HepG2 (cell line): Measurements from ENCODE around the gene ITGB1. TPM values are rescaled to one million over a fixed set of nuclear protein-coding genes. Genes with fewer than 3 reads are reported as not detected.

ENCODE experiments used
- ATF5 ChIP-seq: sonication (generic); formaldehyde crosslinking; IDR thresholded peaks from 2 replicates; pipeline ENCODE4 v1.4.0; 2020; ENCODE audit warnings: mild to moderate bottlenecking, low read depth, missing genetic modification reagents
- ATF7 ChIP-seq, 2 experiments: fragments of 450-650 bp in 1 of 2; sonication (generic) in 1 of 2; formaldehyde crosslinking in 1 of 2; IDR thresholded peaks; 2 replicates each; pipeline versions ENCODE4 v1.4.0 to v1.6.1; 2016 to 2020; ENCODE audit warnings: antibody characterized with exemption in 1 of 2, mild to moderate bottlenecking in 1 of 2, missing genetic modification reagents in 1 of 2
- ELF1 ChIP-seq: sonication (generic); formaldehyde crosslinking; IDR thresholded peaks from 2 replicates; pipeline ENCODE4 v1.4.0; 2020; ENCODE audit warnings: missing genetic modification reagents
- FOXO1 ChIP-seq: sonication (generic); formaldehyde crosslinking; IDR thresholded peaks from 2 replicates; pipeline ENCODE4 v1.4.0; 2020; ENCODE audit warnings: missing genetic modification reagents
- HNRNPL ChIP-seq: fragments of 200-400 bp; formaldehyde crosslinking; IDR thresholded peaks from 2 replicates; pipeline ENCODE4 v1.6.1; 2017; ENCODE audit warnings: mild to moderate bottlenecking, low read depth, low read length
- HOXA3 ChIP-seq: sonication (generic); formaldehyde crosslinking; IDR thresholded peaks from 2 replicates; pipeline ENCODE4 v1.5.0; 2020; ENCODE audit warnings: missing genetic modification reagents
- KMT2A ChIP-seq: sonication (generic); formaldehyde crosslinking; IDR thresholded peaks from 2 replicates; pipeline ENCODE4 v1.4.0; 2020; ENCODE audit warnings: missing genetic modification reagents
- MLX ChIP-seq: IDR thresholded peaks from 2 replicates; pipeline ENCODE4 v1.6.1; 2016
- NFKBIZ ChIP-seq: IDR thresholded peaks from 2 replicates; pipeline ENCODE4 v1.6.1; 2018; ENCODE audit warnings: missing genetic modification reagents, missing compliant biosample characterization
- POLR2AphosphoS5 ChIP-seq: IDR thresholded peaks from 2 replicates; pipeline ENCODE4 v1.6.1; 2012; ENCODE audit warnings: low read depth, low read length
- RARA ChIP-seq: IDR thresholded peaks from 2 replicates; pipeline ENCODE4 v1.6.1; 2016; ENCODE audit warnings: missing genetic modification reagents, missing compliant biosample characterization
- REST ChIP-seq, 2 experiments: IDR thresholded peaks; 2 replicates each; pipeline ENCODE4 v1.6.1; 2011 to 2012; ENCODE audit warnings: low read length in 2 of 2, borderline replicate concordance in 1 of 2, low read depth in 1 of 2, mild to moderate bottlenecking in 1 of 2, moderate library complexity in 1 of 2
- SKI ChIP-seq: fragments of 450-650 bp; IDR thresholded peaks from one replicate; pipeline ENCODE4 v1.6.1; 2018; ENCODE audit warnings: mild to moderate bottlenecking; ENCODE audit not compliant: partially characterized antibody
- SP4 ChIP-seq: sonication (generic); formaldehyde crosslinking; IDR thresholded peaks from 2 replicates; pipeline ENCODE4 v1.8.1; 2023; ENCODE audit warnings: mild to moderate bottlenecking, missing genetic modification reagents
- THAP7 ChIP-seq: sonication (generic); formaldehyde crosslinking; IDR thresholded peaks from 2 replicates; pipeline ENCODE4 v1.8.1; 2023; ENCODE audit warnings: mild to moderate bottlenecking, missing genetic modification reagents
- ZFY ChIP-seq: sonication (generic); formaldehyde crosslinking; IDR thresholded peaks from 2 replicates; pipeline ENCODE4 v1.4.0; 2020; ENCODE audit warnings: missing genetic modification reagents
- ZNF280D ChIP-seq: sonication (generic); formaldehyde crosslinking; IDR thresholded peaks from 2 replicates; pipeline ENCODE4 v1.5.1; 2020; ENCODE audit warnings: mild to moderate bottlenecking, missing genetic modification reagents
- ZNF75D ChIP-seq: sonication (generic); formaldehyde crosslinking; IDR thresholded peaks from 2 replicates; pipeline ENCODE4 v1.8.1; 2023; ENCODE audit warnings: missing genetic modification reagents, mild to moderate bottlenecking, borderline replicate concordance
- ZNF772 ChIP-seq: sonication (generic); formaldehyde crosslinking; IDR thresholded peaks from 2 replicates; pipeline ENCODE4 v1.5.0; 2020; ENCODE audit warnings: mild to moderate bottlenecking, missing genetic modification reagents
- ZSCAN31 ChIP-seq: sonication (generic); formaldehyde crosslinking; IDR thresholded peaks from 2 replicates; pipeline ENCODE4 v1.5.0; 2020; ENCODE audit warnings: low read depth, mild to moderate bottlenecking, missing genetic modification reagents
- polyA plus RNA-seq, 8 experiments: library from polyadenylated mRNA; depleted of rRNA in 3 of 8; stranded (reverse) in 7 of 8; unstranded in 1 of 8; fragments of >200 nt; fragmentation: Illumina TruSeq in 4 of 8; extraction: Trizol in 4 of 8; gene quantifications; 2 replicates each; pipeline versions ENCODE4 v1.2.1 to v1.2.3, GENCODE V29; 2011 to 2016; ENCODE audit warnings: low read depth in 4 of 8, missing spikeins in 1 of 8, mixed read lengths in 1 of 8; ENCODE audit not compliant: insufficient read depth in 1 of 8
- total RNA-seq, 5 experiments: library from RNA; depleted of rRNA; stranded (reverse); fragments of >200 nt; fragmentation: Illumina TruSeq; extraction: Trizol; gene quantifications; 2 replicates each; pipeline ENCODE4 v1.2.3, GENCODE V29; 2016; ENCODE audit warnings: low read depth in 1 of 5

ITGB1 gene
- total and polyA plus RNA-seq, 2 of the 13 experiments (the other 11 are each of a cell fraction or from before 2014, with no cell fraction given): 190 to 204 TPM

- TF ChIP-seq MLX (CRISPR knock-in tag) (peak; percentile 55), ELF1 (CRISPR knock-in tag) (peak; percentile 52; the same call in 1 of the 2 replicates), SP4 (CRISPR knock-in tag) (no peak), FOXO1 (peak; percentile 58), NFKBIZ (CRISPR knock-in tag) (0 out of 2 replicates have a peak, but pooled peaks have one; percentile 23), POLR2AphosphoS5 (peak; percentile 18; the same call in 1 of the 2 replicates), RARA (CRISPR knock-in tag) (peak; percentile 67), ZNF75D (CRISPR knock-in tag) (no peak), REST (IDR thresholded peaks at IDR 0.05; ENCODE audit: borderline replicate concordance in 1 of 2, low read depth in 1 of 2, low read length in 2 of 2) (no peak; a peak in 1 of 4 replicates), ZNF772 (CRISPR knock-in tag) (peak; percentile 36; the same call in 1 of the 2 replicates), HNRNPL (peak; percentile 83), HOXA3 (peak; percentile 65; the same call in 1 of the 2 replicates), SKI (peak; percentile 47), ZSCAN31 (CRISPR knock-in tag) (0 out of 2 replicates have a peak, but pooled peaks have one; percentile 45), ZNF280D (CRISPR knock-in tag) (no peak; the same call in 1 of the 2 replicates), ATF5 (CRISPR knock-in tag) (no peak), THAP7 (CRISPR knock-in tag) (0 out of 2 replicates have a peak, but pooled peaks have one; percentile 8), KMT2A (CRISPR knock-in tag) (peak; percentile 95), ZFY (peak; percentile 89), ATF7 (IDR thresholded peaks at IDR 0.05) (peak; percentile 63), ATF7 (CRISPR knock-in tag; IDR thresholded peaks at IDR 0.05) (0 out of 2 replicates have a peak, but pooled peaks have one; percentile 81)
Measured at GRCh38 chr10:32943854-32944661, 14.0 kb downstream of the ITGB1 start (continued).
